Nephron progenitor cell (in vitro differentiated cells): Measurements from ENCODE around the gene LGALS9.
"Not testable (repeated sequence)": the region's sequence is repeated elsewhere in the genome, so short reads cannot be mapped to it uniquely, and the experiment has no call there.

Experiments
- DNase-seq: peaks from one replicate; pipeline ENCODE4 v3.0.0; 2021
- H3K27ac Mint-ChIP-seq: 2 replicates; pipeline ENCODE4 v1.8.0; 2021; ENCODE audit warnings: mild to moderate bottlenecking, moderate library complexity, mixed read lengths
- H3K27me3 Mint-ChIP-seq: 2 replicates; pipeline ENCODE4 v1.8.0; 2021; ENCODE audit warnings: mild to moderate bottlenecking, low read depth, mixed read lengths; ENCODE audit not compliant: poor library complexity
- H3K36me3 Mint-ChIP-seq: 2 replicates; pipeline ENCODE4 v1.8.0; 2021; ENCODE audit warnings: low read depth, mixed read lengths
- H3K4me1 Mint-ChIP-seq: 2 replicates; pipeline ENCODE4 v1.8.0; 2021; ENCODE audit warnings: mixed read lengths
- H3K4me3 Mint-ChIP-seq: 2 replicates; pipeline ENCODE4 v1.8.0; 2021; ENCODE audit warnings: mild to moderate bottlenecking, moderate library complexity, mixed read lengths
- H3K9me3 Mint-ChIP-seq: 2 replicates; pipeline ENCODE4 v1.8.0; 2021; ENCODE audit warnings: mild to moderate bottlenecking, moderate library complexity, mixed read lengths
- TF ChIP-seq, protein P1 (sequence below): fragments of 200-600 bp; sonication (generic); IDR thresholded peaks from 2 replicates; pipeline ENCODE4 v1.5.0; 2021; ENCODE audit warnings: antibody characterized with exemption

The LGALS9 gene

DNA sequence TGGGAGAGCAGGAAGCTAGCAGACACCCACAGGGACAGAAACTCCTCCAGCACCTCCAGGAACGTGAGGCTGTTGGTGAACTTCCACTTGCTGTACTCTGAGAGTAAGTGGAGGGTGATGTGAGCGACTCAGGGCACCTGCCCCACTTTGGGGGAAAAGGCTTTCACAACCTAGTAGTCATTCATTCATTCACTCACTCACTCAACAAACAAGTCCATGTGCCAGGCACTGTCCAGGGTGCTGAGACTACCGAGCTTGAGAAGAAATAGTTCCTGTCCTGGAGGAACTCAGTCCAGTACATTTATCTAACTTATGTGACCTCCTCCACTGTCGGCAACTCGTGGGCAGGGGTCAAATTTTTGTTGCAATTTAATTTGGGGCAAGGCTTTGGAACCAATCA is 26.6 kb downstream of the LGALS9 start:
- peaks cover 14% of the 10 kb centered on the region for H3K27me3 Mint-ChIP-seq
- H3K4me1 Mint-ChIP-seq, result no peaks in the 10 kb centered on the region
- H3K9me3 Mint-ChIP-seq, result no peaks in the 10 kb centered on the region
- no peak overlapping the region for H3K27ac Mint-ChIP-seq
- no peaks in the 10 kb centered on the region for H3K36me3 Mint-ChIP-seq
- TF ChIP-seq, protein P1, sequence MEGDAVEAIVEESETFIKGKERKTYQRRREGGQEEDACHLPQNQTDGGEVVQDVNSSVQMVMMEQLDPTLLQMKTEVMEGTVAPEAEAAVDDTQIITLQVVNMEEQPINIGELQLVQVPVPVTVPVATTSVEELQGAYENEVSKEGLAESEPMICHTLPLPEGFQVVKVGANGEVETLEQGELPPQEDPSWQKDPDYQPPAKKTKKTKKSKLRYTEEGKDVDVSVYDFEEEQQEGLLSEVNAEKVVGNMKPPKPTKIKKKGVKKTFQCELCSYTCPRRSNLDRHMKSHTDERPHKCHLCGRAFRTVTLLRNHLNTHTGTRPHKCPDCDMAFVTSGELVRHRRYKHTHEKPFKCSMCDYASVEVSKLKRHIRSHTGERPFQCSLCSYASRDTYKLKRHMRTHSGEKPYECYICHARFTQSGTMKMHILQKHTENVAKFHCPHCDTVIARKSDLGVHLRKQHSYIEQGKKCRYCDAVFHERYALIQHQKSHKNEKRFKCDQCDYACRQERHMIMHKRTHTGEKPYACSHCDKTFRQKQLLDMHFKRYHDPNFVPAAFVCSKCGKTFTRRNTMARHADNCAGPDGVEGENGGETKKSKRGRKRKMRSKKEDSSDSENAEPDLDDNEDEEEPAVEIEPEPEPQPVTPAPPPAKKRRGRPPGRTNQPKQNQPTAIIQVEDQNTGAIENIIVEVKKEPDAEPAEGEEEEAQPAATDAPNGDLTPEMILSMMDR, result no peak
- DNase-seq, result peak; percentile 52
- H3K4me3 Mint-ChIP-seq, result no peak overlapping the region

- Mint-ChIP-seq H3K36me3 (no peaks in the 10 kb centered on the region), H3K27me3 (peaks cover 10% of the 10 kb centered on the region), H3K4me3 (no peak overlapping the region), H3K4me1 (no peaks in the 10 kb centered on the region), H3K9me3 (no peaks in the 10 kb centered on the region), H3K27ac (no peak overlapping the region)
- TF ChIP-seq, protein P1, result no peak
- no peak for DNase-seq
Measured at GRCh38 chr17:27659683-27660082, 28.7 kb downstream of the LGALS9 start.

- no peak overlapping the region for H3K4me3 Mint-ChIP-seq
- no peaks in the 10 kb centered on the region for H3K9me3 Mint-ChIP-seq
- TF ChIP-seq, protein P1, result no peak
Measured at GRCh38 chr17:27660436-27660835, 29.4 kb downstream of the LGALS9 start.

GRCh38 chr17:27663936-27664605 is 33.1 kb downstream of the LGALS9 start:
- Mint-ChIP-seq H3K9me3 (no peaks in the 10 kb centered on the region), H3K36me3 (no peaks in the 10 kb centered on the region), H3K27me3 (peaks cover 13% of the 10 kb centered on the region), H3K4me3 (no peak overlapping the region), H3K4me1 (no peaks in the 10 kb centered on the region), H3K27ac (peak overlapping the region; percentile 42)
- TF ChIP-seq, protein P1, result no peak
- no peak for DNase-seq

More at GRCh38 chr17:27660436-27660835, 29.4 kb downstream of the LGALS9 start:
- Mint-ChIP-seq H3K27me3 (peaks cover 10% of the 10 kb centered on the region), H3K27ac (no peak overlapping the region), H3K4me1 (no peaks in the 10 kb centered on the region), H3K36me3 (no peaks in the 10 kb centered on the region)
- no peak for DNase-seq

GRCh38 chr17:27664606-27664965 is 33.6 kb downstream of the LGALS9 start:
- no peaks in the 10 kb centered on the region for H3K4me1 Mint-ChIP-seq
- H3K9me3 Mint-ChIP-seq, result no peaks in the 10 kb centered on the region
- DNase-seq, result no peak
- TF ChIP-seq, protein P1, result no peak
- peaks cover 11% of the 10 kb centered on the region for H3K27me3 Mint-ChIP-seq
- no peak overlapping the region for H3K4me3 Mint-ChIP-seq
- no peaks in the 10 kb centered on the region for H3K36me3 Mint-ChIP-seq
- no peak overlapping the region for H3K27ac Mint-ChIP-seq

- TF ChIP-seq, protein P1, result no peak
- no peak overlapping the region for H3K27ac Mint-ChIP-seq
- H3K36me3 Mint-ChIP-seq, result no peaks in the 10 kb centered on the region
- H3K4me1 Mint-ChIP-seq, result no peaks in the 10 kb centered on the region
- H3K27me3 Mint-ChIP-seq, result peaks cover 13% of the 10 kb centered on the region
- no peak overlapping the region for H3K4me3 Mint-ChIP-seq
- no peaks in the 10 kb centered on the region for H3K9me3 Mint-ChIP-seq
- DNase-seq, result no peak
Measured at GRCh38 chr17:27665549-27665948, 34.6 kb downstream of the LGALS9 start.

GRCh38 chr17:27666270-27666669 is 35.3 kb downstream of the LGALS9 start:
- not testable (repeated sequence) for H3K4me3 Mint-ChIP-seq, H3K4me1 Mint-ChIP-seq, H3K9me3 Mint-ChIP-seq, H3K36me3 Mint-ChIP-seq, H3K27ac Mint-ChIP-seq, DNase-seq
- H3K27me3 Mint-ChIP-seq, result peaks cover 15% of the 10 kb centered on the region
